Hematopoietic multipotent progenitor cell treated with erythropoietin and hydrocortisone succinate and interleukin-3 and kit ligand, for 8 days (in vitro differentiated cells): ENCODE measurements around the gene ROR1.
"Not testable (repeated sequence)": the region's sequence is repeated elsewhere in the genome, so short reads cannot be mapped to it uniquely, and the experiment has no call there.

Experiments used
- DNase-seq: peaks from one replicate; pipeline ENCODE4 v3.0.0-alpha.2; 2015

ROR1 gene

GRCh38 chr1:64073705-64074104, 299.9 kb downstream of the ROR1 start:
- DNase-seq: no peak

GRCh38 chr1:64074767-64075166, 300.9 kb downstream of the ROR1 start:
- DNase-seq: no peak

- DNase-seq: no peak
Measured at GRCh38 chr1:64077281-64077940, 303.6 kb downstream of the ROR1 start.

GRCh38 chr1:64080941-64081562, 307.2 kb downstream of the ROR1 start:
- no peak for DNase-seq

- no peak for DNase-seq
Measured at GRCh38 chr1:64082459-64082858, 308.6 kb downstream of the ROR1 start.

- no peak for DNase-seq
Measured at GRCh38 chr1:64084451-64084850, 310.6 kb downstream of the ROR1 start.

- peak; percentile 3 for DNase-seq
Measured at GRCh38 chr1:64087768-64088167, 314.0 kb downstream of the ROR1 start.

- no peak for DNase-seq
Measured at GRCh38 chr1:64090436-64090835, 316.6 kb downstream of the ROR1 start.

- no peak for DNase-seq
Measured at GRCh38 chr1:64092851-64093371, 319.1 kb downstream of the ROR1 start.

GRCh38 chr1:64093941-64094340, 320.1 kb downstream of the ROR1 start:
- no peak for DNase-seq

- no peak for DNase-seq
Measured at GRCh38 chr1:64095832-64096231, 322.0 kb downstream of the ROR1 start.

GRCh38 chr1:64097859-64098258, 324.0 kb downstream of the ROR1 start:
- no peak for DNase-seq

GRCh38 chr1:64098436-64098835, 324.6 kb downstream of the ROR1 start:
- DNase-seq: no peak

- DNase-seq: no peak
Measured at GRCh38 chr1:64098846-64099582, 325.2 kb downstream of the ROR1 start.

- no peak for DNase-seq
Measured at GRCh38 chr1:64100791-64101190, 327.0 kb downstream of the ROR1 start.

- not testable (repeated sequence) for DNase-seq
Measured at GRCh38 chr1:64104585-64104984, 330.8 kb downstream of the ROR1 start.

GRCh38 chr1:64107118-64107519, 333.3 kb downstream of the ROR1 start:
- no peak for DNase-seq

GRCh38 chr1:64107632-64108031, 333.8 kb downstream of the ROR1 start:
- DNase-seq: no peak

GRCh38 chr1:64110924-64111777, 337.3 kb downstream of the ROR1 start:
- DNase-seq: no peak

GRCh38 chr1:64111787-64112186, 338.0 kb downstream of the ROR1 start:
- no peak for DNase-seq

GRCh38 chr1:64112281-64112680, 338.5 kb downstream of the ROR1 start:
- DNase-seq: no peak

GRCh38 chr1:64114012-64114525, 340.3 kb downstream of the ROR1 start:
- no peak for DNase-seq

- DNase-seq: no peak
Measured at GRCh38 chr1:64116537-64116936, 342.7 kb downstream of the ROR1 start.
